Measurements from ENCODE around the gene ZSWIM1. TPM values are rescaled to one million over a fixed set of nuclear protein-coding genes. Genes with fewer than 3 reads are reported as not detected.
"Not testable (repeated sequence)": the region's sequence is repeated elsewhere in the genome, so short reads cannot be mapped to it uniquely, and the experiment has no call there.

Gene ZSWIM1
- total RNA-seq, 1 experiment from 2014 or later, result 13.4 TPM

GRCh38 chr20:45898285-45898684 lies 17.3 kb downstream of the ZSWIM1 start:
- ATAC-seq (no peak), DNase-seq (ENCODE audit: low read depth, low spot score) (no peak)
- ChIA-PET POLR2A (no interaction called here), CTCF (no interaction called here)
- BruUV-seq (replicated peaks), result TSS peak; percentile 83
- Histone ChIP-seq H3K4me1 (ENCODE audit: control insufficient read depth, insufficient read depth, low read length) (no peaks in the 10 kb centered on the region), H3K9me3 (ENCODE audit: control insufficient read depth, insufficient read depth, low read depth, low read length) (no peaks in the 10 kb centered on the region), H3K27ac (ENCODE audit: low read length) (no peak overlapping the region), H3K36me3 (ENCODE audit: control insufficient read depth, insufficient read depth, low read length) (no peaks in the 10 kb centered on the region; the same call in 1 of the 2 replicates), H3K4me3 (ENCODE audit: low read depth in 2 of 2, low read length in 2 of 2) (no peak overlapping the region), H3K27me3 (ENCODE audit: control insufficient read depth, insufficient read depth, low read length) (no peaks in the 10 kb centered on the region)
- intact Hi-C loops (cut with micrococcal nuclease; ENCODE audit: unreplicated experiment), result no loop called here
- TF ChIP-seq POLR2AphosphoS5 (IDR thresholded peaks at IDR 0.05; ENCODE audit: low read depth, low read length) (no peak), CTCF (IDR thresholded peaks at IDR 0.05) (no peak), TCF7L2 (IDR thresholded peaks at IDR 0.05; ENCODE audit: low read depth, low read length) (no peak), REST (IDR thresholded peaks at IDR 0.05; ENCODE audit: insufficient read depth in 1 of 2, low read depth in 2 of 2, low read length in 1 of 2) (no peak), SIN3A (IDR thresholded peaks at IDR 0.05; ENCODE audit: borderline replicate concordance, insufficient read depth, low read depth, low read length) (no peak)
- in situ Hi-C loops (cut with HindIII; ENCODE audit: low pct_unique_long_range_greater_than_20kb, low sequenced_read_pairs), result no loop called here

- intact Hi-C loops (cut with micrococcal nuclease; ENCODE audit: unreplicated experiment) (no loop called here), in situ Hi-C loops (cut with HindIII; ENCODE audit: low pct_unique_long_range_greater_than_20kb, low sequenced_read_pairs) (no loop called here)
- POLR2A ChIA-PET, result interaction anchor here (0.6 kb wide), 1 partner anchor 75 kb away, joined by 4 read pairs; no protein-coding TSS in a partner anchor
- Histone ChIP-seq H3K4me3 (ENCODE audit: low read depth in 2 of 2, low read length in 2 of 2) (no peak overlapping the region), H3K36me3 (ENCODE audit: control insufficient read depth, insufficient read depth, low read length) (no peaks in the 10 kb centered on the region), H3K27ac (ENCODE audit: low read length) (no peak overlapping the region), H3K4me1 (ENCODE audit: control insufficient read depth, insufficient read depth, low read length) (no peaks in the 10 kb centered on the region), H3K9me3 (ENCODE audit: control insufficient read depth, insufficient read depth, low read depth, low read length) (no peaks in the 10 kb centered on the region), H3K27me3 (ENCODE audit: control insufficient read depth, insufficient read depth, low read length) (no peaks in the 10 kb centered on the region)
- no peak for DNase-seq (ENCODE audit: low read depth, low spot score)
- TF ChIP-seq POLR2AphosphoS5 (IDR thresholded peaks at IDR 0.05; ENCODE audit: low read depth, low read length) (no peak), REST (IDR thresholded peaks at IDR 0.05; ENCODE audit: insufficient read depth in 1 of 2, low read depth in 2 of 2, low read length in 1 of 2) (no peak), CTCF (IDR thresholded peaks at IDR 0.05) (no peak), TCF7L2 (IDR thresholded peaks at IDR 0.05; ENCODE audit: low read depth, low read length) (no peak), SIN3A (IDR thresholded peaks at IDR 0.05; ENCODE audit: borderline replicate concordance, insufficient read depth, low read depth, low read length) (no peak)
- CTCF ChIA-PET, result no interaction called here
- no peak for ATAC-seq
- no TSS peak for BruUV-seq (replicated peaks)
These were observed 18.2 kb downstream of the ZSWIM1 start for GRCh38 chr20:45899046-45899835.

GRCh38 chr20:45901332-45901731 lies 20.3 kb downstream of the ZSWIM1 start:
- ATAC-seq; in situ Hi-C loops (cut with HindIII; ENCODE audit: low pct_unique_long_range_greater_than_20kb, low sequenced_read_pairs); H3K36me3 ChIP-seq (ENCODE audit: control insufficient read depth, insufficient read depth, low read length); H3K4me3 ChIP-seq (ENCODE audit: low read depth in 2 of 2, low read length in 2 of 2); POLR2A ChIA-PET; H3K27me3 ChIP-seq (ENCODE audit: control insufficient read depth, insufficient read depth, low read length); H3K27ac ChIP-seq (ENCODE audit: low read length); H3K4me1 ChIP-seq (ENCODE audit: control insufficient read depth, insufficient read depth, low read length); intact Hi-C loops (cut with micrococcal nuclease; ENCODE audit: unreplicated experiment); DNase-seq (ENCODE audit: low read depth, low spot score); H3K9me3 ChIP-seq (ENCODE audit: control insufficient read depth, insufficient read depth, low read depth, low read length); BruUV-seq (replicated peaks); CTCF ChIA-PET: not testable (repeated sequence)

All from Panc1 (cell line).